Erythroblast (primary cell): ENCODE results near the gene EPHB2.

ENCODE experiments used
- DNase-seq, 2 experiments: peaks; one replicate each; lab custom pipeline; 2025; lab: John Stamatoyannopoulos, UW
- GATA1 ChIP-seq: IDR thresholded peaks from 2 replicates; pipeline ENCODE4 v1.6.1; 2011; ENCODE audit warnings: low read depth, mild to moderate bottlenecking, control low read depth, low read length, moderate library complexity
- POLR2A ChIP-seq: IDR thresholded peaks from 2 replicates; pipeline ENCODE4 v1.6.1; 2011; ENCODE audit warnings: mild to moderate bottlenecking, low read length

EPHB2 gene

DNA sequence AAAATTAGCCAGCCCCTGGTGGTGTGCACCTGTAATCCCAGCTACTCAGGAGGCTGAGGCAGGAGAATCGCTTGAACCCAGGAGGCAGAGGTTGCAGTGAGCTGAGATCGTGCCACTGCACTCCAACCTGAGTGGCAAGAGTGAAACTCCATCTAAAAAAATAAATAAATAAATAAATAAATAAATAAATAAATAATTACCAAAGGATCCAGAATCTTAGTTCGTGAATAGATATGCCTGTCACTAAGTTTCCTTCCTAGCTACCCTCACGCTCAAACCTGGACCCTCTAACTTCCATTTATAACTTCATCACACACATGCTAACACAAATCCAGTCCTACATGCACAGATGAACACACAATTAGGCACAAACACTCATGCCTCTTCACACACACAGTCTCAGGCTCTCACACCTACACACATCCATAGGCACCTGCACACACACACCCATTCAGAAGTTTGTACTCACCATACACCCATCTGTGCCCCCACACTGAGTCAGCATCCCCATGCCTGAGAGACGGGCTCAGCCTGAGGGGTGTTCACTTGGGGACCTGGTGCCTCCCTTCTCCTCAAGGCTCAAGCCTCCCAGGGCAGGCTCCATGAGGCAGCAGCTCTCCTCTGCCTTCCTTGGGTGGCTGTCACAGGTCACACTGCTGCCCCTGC is 200.5 kb downstream of the EPHB2 start:
- no peak for TF ChIP-seq POLR2A
- TF ChIP-seq GATA1 = no peak
- DNase-seq = no peak

DNA sequence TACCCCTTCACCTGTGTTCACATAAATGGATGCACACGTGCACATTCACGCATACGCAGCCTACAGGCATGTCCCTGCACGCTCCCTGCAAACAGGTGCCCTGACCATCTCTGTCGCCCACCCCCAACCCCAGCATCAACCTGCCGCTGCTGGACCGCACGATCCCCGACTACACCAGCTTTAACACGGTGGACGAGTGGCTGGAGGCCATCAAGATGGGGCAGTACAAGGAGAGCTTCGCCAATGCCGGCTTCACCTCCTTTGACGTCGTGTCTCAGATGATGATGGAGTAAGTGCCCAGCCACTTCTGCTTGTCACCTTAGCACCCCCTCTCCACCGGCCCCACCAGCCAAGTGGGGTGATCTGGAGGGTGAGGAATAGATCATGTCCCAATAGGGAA is 201.7 kb downstream of the EPHB2 start:
- no peak for DNase-seq
- TF ChIP-seq POLR2A (no peak), GATA1 (no peak)

DNA sequence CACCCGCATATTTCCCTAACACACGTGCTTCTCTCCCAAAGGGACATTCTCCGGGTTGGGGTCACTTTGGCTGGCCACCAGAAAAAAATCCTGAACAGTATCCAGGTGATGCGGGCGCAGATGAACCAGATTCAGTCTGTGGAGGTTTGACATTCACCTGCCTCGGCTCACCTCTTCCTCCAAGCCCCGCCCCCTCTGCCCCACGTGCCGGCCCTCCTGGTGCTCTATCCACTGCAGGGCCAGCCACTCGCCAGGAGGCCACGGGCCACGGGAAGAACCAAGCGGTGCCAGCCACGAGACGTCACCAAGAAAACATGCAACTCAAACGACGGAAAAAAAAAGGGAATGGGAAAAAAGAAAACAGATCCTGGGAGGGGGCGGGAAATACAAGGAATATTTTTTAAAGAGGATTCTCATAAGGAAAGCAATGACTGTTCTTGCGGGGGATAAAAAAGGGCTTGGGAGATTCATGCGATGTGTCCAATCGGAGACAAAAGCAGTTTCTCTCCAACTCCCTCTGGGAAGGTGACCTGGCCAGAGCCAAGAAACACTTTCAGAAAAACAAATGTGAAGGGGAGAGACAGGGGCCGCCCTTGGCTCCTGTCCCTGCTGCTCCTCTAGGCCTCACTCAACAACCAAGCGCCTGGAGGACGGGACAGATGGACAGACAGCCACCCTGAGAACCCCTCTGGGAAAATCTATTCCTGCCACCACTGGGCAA is 202.9 kb downstream of the EPHB2 start:
- TF ChIP-seq POLR2A = no peak
- TF ChIP-seq GATA1 = no peak
- DNase-seq = no peak

DNA sequence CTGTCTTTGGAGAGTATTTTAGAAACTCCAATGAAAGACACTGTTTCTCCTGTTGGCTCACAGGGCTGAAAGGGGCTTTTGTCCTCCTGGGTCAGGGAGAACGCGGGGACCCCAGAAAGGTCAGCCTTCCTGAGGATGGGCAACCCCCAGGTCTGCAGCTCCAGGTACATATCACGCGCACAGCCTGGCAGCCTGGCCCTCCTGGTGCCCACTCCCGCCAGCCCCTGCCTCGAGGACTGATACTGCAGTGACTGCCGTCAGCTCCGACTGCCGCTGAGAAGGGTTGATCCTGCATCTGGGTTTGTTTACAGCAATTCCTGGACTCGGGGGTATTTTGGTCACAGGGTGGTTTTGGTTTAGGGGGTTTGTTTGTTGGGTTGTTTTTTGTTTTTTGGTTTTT is 203.5 kb downstream of the EPHB2 start:
- DNase-seq = no peak
- TF ChIP-seq POLR2A = no peak
- TF ChIP-seq GATA1 = no peak

DNA sequence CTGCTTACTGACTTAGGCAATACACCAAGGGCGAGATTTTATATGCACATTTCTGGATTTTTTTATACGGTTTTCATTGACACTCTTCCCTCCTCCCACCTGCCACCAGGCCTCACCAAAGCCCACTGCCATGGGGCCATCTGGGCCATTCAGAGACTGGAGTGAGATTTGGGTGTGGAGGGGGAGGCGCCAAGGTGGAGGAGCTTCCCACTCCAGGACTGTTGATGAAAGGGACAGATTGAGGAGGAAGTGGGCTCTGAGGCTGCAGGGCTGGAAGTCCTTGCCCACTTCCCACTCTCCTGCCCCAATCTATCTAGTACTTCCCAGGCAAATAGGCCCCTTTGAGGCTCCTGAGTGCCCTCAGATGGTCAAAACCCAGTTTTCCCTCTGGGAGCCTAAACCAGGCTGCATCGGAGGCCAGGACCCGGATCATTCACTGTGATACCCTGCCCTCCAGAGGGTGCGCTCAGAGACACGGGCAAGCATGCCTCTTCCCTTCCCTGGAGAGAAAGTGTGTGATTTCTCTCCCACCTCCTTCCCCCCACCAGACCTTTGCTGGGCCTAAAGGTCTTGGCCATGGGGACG is 204.1 kb downstream of the EPHB2 start:
- no peak for DNase-seq
- no peak for TF ChIP-seq POLR2A
- TF ChIP-seq GATA1 = no peak

DNA sequence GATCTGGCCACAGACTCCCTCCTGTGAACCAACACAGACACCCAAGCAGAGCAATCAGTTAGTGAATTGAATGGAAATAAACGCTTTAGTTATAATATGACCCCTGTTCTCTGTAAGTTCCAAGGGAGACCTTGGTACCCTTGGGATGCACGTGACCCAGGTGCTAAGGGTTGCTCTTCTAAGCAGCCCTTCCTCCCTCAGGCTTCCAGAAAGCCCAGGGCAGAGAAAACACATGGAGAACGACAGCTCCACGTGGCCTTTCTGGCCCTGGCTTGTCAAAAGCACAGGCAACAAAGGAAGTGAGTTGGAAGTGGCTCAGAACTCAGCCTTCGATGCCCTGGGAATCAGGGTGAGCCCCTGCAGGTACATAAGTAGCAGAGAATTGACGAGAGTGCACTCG is 204.6 kb downstream of the EPHB2 start:
- TF ChIP-seq GATA1 (no peak), POLR2A (no peak)

DNA sequence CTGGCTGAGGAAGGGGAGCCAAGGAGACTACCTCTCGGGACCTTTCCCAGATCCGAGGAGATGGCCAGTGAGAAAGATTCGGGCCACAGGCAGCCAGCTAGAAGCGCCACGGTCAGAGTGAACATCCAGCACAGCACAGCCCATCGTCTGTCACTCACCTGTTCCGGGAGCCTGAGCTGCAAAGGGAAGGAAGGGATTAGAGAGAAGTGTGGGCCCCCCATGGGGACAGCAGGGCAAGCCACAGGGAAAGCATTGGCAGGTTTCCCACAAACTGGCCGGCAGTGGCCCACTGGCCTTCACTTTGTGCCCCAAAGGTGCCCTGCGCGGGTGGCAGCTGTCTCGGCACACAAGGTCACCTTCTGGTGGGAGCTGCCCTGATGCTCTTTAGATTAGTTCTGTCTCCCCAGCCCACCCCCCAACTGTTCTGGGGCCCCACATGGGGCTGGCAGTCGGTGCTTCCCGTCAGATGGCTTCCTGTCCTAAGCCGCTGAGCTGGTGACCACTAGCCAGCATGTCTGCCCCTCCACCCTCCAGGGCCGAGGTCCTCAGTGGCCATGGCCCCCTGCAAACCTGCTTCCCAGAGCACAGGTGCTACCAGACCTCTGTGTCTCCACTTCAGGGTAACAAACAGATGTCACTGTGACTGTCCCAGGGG is 205.3 kb downstream of the EPHB2 start:
- DNase-seq = no peak
- TF ChIP-seq GATA1 (no peak), POLR2A (no peak)

More for the DNA sequence above, 204.6 kb downstream of the EPHB2 start:
- DNase-seq = no peak

DNA sequence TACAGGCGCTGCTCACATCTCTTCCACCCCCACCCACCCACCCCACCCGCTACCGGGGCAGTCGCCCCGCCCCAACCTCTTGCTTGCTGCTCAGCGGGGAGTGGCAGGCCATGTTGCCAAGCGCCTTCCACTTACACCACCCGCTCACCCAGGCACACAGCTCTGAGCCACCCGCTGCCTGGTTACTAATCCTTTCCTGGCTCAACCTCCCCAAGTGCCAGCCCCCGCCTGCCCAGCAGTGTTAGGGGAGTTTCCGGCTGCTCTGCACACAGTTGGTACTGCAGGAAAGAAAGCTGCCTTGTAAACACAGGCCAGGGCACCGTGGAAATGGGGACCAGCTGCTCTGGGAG is 205.8 kb downstream of the EPHB2 start:
- TF ChIP-seq POLR2A (no peak), GATA1 (no peak)
- no peak for DNase-seq

DNA sequence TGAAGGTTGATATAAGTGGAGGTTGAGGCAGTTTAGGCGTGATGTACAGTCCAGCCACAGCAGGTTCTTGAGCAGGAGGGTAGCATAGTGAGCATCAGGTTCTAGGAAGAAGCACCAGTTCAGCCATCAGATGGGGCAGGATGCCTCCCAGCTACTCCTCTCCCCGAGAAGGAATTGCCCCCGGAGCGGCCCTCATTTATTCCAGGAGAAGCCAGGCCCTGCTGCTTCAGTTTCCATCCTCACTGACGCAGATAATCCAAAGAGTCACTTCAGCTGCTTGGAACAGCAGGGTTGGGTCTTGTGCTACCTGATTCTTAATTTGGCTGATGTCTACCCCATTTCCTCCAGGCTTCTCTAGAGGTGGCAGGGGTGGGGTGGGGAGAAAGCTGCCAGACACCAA is 207.3 kb downstream of the EPHB2 start:
- TF ChIP-seq GATA1 = no peak
- TF ChIP-seq POLR2A = no peak

DNA sequence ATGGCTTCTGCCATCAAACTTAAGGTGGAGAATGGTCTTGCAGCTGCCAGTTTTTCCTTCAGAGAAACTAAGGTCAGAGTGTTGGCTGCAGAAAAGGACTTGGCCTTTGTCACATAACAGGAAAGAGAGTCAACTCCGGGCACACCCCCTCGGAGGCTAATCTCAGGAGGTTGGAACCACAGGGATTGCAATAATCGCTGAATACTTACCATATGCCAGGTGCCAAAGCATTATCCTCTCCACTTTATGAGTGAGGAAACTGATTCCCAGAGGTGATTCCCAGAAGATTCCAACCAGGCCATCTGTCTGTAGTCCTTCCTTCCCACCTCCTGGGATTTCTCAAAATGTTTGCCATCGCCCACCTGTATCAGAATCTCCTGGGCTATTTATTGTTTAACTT is 208.0 kb downstream of the EPHB2 start:
- DNase-seq = no peak
- TF ChIP-seq GATA1 (no peak), POLR2A (no peak)

More for the DNA sequence above, 207.3 kb downstream of the EPHB2 start:
- DNase-seq = no peak

DNA sequence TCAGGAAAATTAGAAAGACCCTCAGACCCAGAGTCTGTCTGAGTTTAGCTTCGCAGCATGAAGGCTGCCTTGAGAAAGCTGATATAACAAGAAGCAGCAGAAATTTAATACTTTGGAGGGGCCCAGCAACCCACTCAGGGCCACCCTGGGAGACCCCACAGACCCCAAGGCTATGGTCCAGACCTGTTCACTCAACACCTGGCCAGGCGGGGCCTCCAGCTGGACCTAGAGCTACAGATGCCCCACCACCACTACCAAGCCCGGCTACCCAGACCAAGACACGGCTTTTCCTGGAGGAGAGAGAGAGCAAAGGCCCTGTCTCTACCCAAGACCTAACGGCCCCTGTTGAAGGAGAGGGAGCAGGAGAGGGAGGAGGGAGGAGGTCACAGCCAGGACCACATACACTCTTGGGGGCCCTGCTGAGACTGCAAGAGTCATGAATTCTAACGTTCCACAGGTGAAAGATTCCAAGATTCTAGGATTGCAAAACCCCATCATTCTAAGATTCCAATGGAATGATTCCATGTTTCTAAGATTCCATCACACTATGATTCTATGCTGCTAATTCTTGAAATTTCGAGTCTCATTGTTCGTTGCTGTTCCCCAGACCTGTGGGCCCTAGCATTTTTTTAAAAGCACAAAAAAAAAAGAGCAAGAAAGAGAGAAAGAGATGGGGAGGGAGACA is 208.8 kb downstream of the EPHB2 start:
- TF ChIP-seq GATA1 (no peak), POLR2A (no peak)
- no peak for DNase-seq

DNA sequence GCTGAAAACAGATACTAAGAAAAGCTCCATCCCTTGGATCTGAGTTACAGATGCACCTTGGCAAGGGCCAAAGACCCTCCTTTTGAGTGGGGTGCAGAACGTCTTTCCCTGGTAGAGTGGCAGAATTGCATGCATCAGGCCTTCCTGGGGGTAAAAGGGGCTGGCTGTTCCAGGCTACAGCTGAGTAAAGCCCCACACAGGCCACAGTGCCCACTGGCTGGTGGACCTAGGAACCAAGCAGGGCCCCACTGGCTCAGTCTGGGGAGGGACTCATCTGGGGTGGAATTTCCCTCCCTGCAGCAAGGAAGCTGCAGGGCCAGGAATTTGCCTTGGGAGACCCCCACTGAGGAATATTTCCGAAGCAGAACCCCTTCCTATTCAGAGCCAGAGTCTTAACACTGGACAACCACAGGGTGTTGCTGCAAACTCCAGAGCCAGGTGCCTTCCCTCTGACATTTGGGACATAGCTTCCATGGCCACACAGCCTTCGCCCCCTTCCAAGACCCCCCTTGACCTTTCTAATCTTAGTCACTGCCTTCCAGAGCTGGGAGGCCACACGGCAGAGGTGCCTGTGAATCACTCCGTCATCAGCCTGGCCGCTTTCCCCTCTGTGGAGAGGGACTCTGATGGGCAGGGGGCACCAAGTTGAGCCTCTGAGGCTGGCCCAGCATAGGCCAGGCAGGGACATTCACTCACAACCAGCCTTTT is 209.5 kb downstream of the EPHB2 start:
- DNase-seq = no peak
- no peak for TF ChIP-seq GATA1
- TF ChIP-seq POLR2A = no peak
